GM12801 (cell line): ENCODE results near the gene IER3.

ENCODE experiments used
- TF ChIP-seq, protein P1 (sequence below): IDR thresholded peaks from one replicate; pipeline ENCODE4 v1.5.1; 2011; ENCODE audit warnings: control low read depth; ENCODE audit not compliant: insufficient read length; ENCODE audit errors: extremely low read depth

IER3 gene

DNA sequence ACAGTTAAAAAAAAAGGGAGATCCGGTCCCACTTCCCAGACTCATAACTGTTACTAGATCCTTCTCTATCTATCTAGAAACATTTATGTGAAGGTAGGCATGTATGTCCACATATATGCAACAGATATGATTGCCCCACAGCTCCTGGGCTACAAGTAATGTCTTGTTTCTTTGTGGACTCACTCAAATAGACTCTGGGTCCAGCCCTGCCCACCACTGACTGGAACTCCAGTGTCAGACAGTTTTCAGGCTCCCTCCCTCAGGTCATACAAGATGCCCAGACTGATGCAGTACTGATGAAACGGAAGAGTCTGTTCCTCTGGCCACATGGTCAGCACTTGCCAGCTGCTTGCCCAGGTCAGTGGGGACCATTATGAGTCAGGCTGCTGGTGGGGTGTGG lies 30.8 kb upstream of the IER3 start:
- TF ChIP-seq, protein P1, sequence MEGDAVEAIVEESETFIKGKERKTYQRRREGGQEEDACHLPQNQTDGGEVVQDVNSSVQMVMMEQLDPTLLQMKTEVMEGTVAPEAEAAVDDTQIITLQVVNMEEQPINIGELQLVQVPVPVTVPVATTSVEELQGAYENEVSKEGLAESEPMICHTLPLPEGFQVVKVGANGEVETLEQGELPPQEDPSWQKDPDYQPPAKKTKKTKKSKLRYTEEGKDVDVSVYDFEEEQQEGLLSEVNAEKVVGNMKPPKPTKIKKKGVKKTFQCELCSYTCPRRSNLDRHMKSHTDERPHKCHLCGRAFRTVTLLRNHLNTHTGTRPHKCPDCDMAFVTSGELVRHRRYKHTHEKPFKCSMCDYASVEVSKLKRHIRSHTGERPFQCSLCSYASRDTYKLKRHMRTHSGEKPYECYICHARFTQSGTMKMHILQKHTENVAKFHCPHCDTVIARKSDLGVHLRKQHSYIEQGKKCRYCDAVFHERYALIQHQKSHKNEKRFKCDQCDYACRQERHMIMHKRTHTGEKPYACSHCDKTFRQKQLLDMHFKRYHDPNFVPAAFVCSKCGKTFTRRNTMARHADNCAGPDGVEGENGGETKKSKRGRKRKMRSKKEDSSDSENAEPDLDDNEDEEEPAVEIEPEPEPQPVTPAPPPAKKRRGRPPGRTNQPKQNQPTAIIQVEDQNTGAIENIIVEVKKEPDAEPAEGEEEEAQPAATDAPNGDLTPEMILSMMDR: no peak

DNA sequence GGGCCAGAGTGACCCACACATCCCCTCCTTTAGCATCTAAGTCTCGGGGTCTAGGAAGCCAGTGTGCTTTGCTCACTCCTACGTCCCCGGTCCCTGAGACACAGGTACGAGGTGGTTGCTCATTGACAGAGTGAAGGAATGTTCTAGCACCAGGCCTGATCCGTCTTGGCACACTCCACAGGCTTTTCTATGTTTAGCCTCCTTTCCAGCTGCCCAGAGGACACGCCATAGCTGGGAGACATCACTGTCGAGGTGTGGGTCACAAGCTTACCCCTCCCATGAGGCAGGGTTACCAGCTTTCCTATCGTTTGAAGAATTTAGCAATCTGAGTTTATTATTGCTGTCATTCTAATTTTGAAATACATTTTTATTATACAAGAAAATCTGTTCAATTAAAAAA lies 30.4 kb upstream of the IER3 start:
- TF ChIP-seq, protein P1: no peak

DNA sequence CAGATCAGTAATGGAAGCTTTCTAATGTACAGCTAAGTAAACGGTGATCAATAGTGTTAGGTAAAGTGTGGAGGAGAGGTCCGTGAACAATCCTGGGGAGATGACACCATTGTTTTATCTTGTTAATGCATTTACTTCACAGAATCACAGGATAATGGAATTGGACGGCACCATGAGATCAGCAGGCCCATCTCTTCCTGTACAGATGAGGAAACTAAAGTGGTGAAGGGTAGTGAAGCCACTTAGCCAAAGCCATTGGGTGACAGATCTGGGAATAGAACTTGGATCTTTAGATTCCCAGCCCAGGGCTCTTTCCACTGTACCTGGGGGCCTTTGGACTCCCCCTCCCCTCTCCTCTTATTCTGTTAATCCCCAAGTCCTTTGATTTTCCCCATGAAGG lies 26.2 kb upstream of the IER3 start:
- TF ChIP-seq, protein P1: no peak

DNA sequence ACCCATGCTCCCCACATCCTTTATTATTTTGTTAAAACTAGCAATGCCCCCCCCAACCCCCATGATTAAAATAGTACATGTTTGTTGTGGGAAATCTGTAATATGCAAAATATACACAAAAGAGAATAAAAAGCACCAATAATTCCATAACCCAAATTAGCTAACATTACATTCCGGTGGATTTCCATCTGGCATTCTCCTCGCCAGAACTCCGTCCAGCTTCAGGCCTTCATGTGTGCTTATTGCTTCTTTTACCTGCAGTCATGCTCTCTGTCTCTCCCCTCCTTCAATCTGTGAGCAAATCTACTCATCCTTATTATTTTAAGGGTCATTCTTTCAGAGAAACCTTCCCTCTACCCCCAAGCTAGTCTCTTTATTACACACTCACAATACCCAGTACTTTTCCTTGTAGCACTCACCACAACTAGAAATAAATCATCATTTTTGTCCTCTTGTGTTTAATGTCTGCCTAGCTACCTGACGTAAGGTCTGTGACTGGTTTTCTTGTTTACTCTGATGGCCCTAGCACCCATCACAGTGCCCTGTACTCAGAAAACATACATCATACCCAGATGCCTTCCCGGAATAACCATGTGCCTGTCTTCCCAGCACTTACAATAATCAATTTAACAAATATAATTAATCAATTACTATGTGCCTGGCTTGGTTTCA lies 25.6 kb upstream of the IER3 start:
- TF ChIP-seq, protein P1: no peak

DNA sequence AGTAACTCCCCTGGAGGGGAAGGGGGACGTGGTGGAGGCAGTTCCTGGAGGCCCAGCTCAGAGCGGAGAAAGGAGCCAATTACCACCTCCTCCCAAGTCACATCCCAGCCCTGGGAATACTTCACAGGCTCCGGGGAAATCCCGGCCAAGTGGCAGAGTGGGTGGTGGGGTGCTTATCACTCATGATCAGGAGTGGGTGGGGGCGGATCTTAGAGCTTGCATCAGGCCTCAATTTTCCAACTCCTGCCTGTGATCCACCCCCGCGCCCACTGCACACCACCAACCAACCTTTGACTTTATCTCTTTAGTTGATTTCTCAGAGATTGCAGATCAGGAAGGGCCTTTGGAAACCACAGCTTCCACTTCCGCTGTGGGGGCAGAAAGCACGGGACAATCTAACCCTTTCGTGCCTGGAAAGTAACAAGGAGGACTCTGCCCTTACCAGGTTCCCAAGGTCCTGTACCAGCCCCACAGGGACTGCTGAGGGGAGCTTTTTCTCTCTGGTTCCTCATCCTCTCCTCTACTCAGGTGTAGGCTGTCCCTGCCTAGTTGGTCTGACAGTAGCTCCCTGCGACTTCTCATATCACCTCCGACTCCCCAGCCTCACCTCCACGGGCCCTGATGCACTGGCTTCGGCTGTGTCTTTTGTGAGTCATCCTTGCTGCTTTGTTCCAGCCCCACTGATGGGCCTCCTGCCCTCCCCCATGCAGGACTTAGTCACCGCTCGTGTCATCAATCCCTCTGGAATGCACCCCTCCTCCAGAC lies 24.9 kb upstream of the IER3 start:
- TF ChIP-seq, protein P1: no peak

DNA sequence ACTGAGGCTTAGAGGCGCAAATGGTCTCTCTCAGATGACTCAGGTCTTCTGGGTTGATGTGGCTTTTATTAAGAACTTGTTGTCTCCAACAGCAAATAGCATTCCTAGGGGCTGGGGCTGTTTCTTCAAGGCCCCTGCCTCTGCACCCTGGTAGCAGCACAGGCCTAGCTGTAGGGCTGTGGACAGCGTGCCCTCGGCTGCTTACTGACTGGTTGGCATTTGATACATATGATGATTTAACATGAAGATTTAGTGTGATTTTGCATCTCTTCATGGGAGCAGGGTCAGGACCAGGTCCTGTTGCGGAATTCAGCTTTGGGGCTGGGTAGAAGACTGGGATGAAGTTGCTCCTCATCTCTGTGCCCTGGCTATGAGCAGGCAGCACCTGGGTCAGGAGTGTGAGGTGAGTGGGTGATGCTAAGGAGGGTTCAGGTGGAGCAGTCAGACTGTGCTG lies 24.3 kb upstream of the IER3 start:
- TF ChIP-seq, protein P1: no peak

DNA sequence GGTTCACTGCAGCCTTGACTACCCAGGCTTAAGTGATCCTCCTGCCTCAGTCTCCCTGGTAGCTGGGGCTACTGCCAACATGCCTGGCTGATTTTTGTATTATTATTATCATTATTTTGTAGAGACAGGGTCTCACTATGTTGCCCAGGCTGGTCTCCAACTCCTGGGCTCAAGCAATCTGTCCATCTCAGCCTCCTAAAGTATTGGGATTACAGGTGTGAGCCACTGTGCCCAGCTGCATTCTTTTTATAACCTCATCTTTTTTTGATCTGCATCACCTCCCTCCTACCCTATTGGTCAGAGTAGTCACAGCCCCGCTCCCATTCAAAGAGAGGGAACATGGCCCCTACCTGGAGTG lies 23.6 kb upstream of the IER3 start:
- TF ChIP-seq, protein P1: no peak
